Measurements from ENCODE around the gene RPRML.

- TF ChIP-seq POLR2A (IDR thresholded peaks at IDR 0.05) (no peak), CTCF (IDR thresholded peaks at IDR 0.05) (no peak), EP300 (IDR thresholded peaks at IDR 0.05) (no peak)
Measured at GRCh38 chr17:46930051-46930450, 49.0 kb downstream of the RPRML start.

Data from tibial nerve (tissue), 4 donors.